EL (cell line): ENCODE measurements around the gene INPP4A.
A peak's percentile ranks its signal among the peaks of the same experiment; 100 is the strongest.

ENCODE experiments used
- DNase-seq: peaks from one replicate; pipeline ENCODE4 v3.0.0-alpha.2; 2016

The INPP4A gene

GRCh38 chr2:98461498-98462049 is 16.9 kb downstream of the INPP4A start:
- DNase-seq: no peak

- no peak for DNase-seq
These were observed 18.4 kb downstream of the INPP4A start for GRCh38 chr2:98463081-98463481.

GRCh38 chr2:98463551-98463971 is 18.9 kb downstream of the INPP4A start:
- DNase-seq: no peak

- DNase-seq: no peak
These were observed 19.5 kb downstream of the INPP4A start for GRCh38 chr2:98463988-98464771.

- DNase-seq: no peak
These were observed 20.2 kb downstream of the INPP4A start for GRCh38 chr2:98464772-98465310.

GRCh38 chr2:98465456-98466226 is 21.0 kb downstream of the INPP4A start:
- DNase-seq: peak; percentile 37

GRCh38 chr2:98467082-98467536 is 22.5 kb downstream of the INPP4A start:
- DNase-seq: no peak

- DNase-seq: no peak
These were observed 23.0 kb downstream of the INPP4A start for GRCh38 chr2:98467652-98468051.

- peak; percentile 28 for DNase-seq
These were observed 24.1 kb downstream of the INPP4A start for GRCh38 chr2:98468621-98469236.

GRCh38 chr2:98469862-98470544 is 25.3 kb downstream of the INPP4A start:
- no peak for DNase-seq

- DNase-seq: no peak
These were observed 26.2 kb downstream of the INPP4A start for GRCh38 chr2:98470851-98471255.

- DNase-seq: no peak
These were observed 26.9 kb downstream of the INPP4A start for GRCh38 chr2:98471402-98472131.

GRCh38 chr2:98472132-98472650 is 27.5 kb downstream of the INPP4A start:
- DNase-seq: no peak

- DNase-seq: no peak
These were observed 28.5 kb downstream of the INPP4A start for GRCh38 chr2:98472961-98473746.

GRCh38 chr2:98473995-98474780 is 29.5 kb downstream of the INPP4A start:
- DNase-seq: no peak

GRCh38 chr2:98474979-98475632 is 30.4 kb downstream of the INPP4A start:
- no peak for DNase-seq

- DNase-seq: no peak
These were observed 31.7 kb downstream of the INPP4A start for GRCh38 chr2:98476192-98476868.

GRCh38 chr2:98477036-98477435 is 32.4 kb downstream of the INPP4A start:
- no peak for DNase-seq

- DNase-seq: no peak
These were observed 32.8 kb downstream of the INPP4A start for GRCh38 chr2:98477506-98477905.
